ENCODE data around the gene ANTXRL.
"Not testable (repeated sequence)": the region's sequence is repeated elsewhere in the genome, so short reads cannot be mapped to it uniquely, and the experiment has no call there.

ANTXRL gene

DNA sequence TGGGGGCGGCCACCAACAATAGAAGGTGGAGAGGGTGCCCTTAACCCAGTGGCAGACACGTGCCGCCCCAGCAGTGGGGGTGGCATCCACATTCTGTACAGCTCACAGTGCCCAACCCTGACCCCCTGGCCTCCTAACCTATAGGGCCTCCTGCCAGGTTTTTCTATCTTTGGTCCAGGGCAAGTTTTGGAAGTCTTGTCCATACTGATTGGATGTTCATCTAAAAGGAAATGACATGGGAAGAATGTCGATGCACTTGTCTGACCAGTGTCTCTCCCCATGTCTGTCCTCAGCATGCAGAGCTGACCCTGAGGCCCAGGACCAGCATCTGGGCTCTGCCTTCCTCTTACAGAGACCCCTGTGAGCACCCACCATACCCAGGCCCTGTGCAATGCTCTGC, 32.3 kb upstream of the ANTXRL start:
- no peak for DNase-seq (ENCODE audit: low spot score)

DNA sequence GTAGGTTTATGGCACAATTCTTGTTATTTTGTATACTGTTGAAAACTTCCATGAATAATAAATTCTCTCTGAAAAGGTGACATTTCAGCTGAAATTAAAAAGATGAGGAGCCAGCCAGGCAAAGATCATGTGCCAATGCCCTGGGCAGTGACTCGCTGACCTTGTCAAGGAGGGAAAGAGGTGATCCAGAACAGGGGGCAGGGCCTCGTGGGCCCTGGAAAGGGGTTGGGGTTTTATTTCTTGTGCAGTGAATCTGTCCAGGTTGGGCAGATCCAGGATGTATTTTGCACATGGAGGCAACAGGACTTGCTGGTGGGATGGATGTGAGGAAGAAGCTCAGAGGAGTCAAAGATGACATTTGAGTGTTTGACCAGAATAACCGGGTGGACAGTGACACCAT, 31.6 kb upstream of the ANTXRL start:
- not testable (repeated sequence) for DNase-seq (ENCODE audit: low spot score)

DNA sequence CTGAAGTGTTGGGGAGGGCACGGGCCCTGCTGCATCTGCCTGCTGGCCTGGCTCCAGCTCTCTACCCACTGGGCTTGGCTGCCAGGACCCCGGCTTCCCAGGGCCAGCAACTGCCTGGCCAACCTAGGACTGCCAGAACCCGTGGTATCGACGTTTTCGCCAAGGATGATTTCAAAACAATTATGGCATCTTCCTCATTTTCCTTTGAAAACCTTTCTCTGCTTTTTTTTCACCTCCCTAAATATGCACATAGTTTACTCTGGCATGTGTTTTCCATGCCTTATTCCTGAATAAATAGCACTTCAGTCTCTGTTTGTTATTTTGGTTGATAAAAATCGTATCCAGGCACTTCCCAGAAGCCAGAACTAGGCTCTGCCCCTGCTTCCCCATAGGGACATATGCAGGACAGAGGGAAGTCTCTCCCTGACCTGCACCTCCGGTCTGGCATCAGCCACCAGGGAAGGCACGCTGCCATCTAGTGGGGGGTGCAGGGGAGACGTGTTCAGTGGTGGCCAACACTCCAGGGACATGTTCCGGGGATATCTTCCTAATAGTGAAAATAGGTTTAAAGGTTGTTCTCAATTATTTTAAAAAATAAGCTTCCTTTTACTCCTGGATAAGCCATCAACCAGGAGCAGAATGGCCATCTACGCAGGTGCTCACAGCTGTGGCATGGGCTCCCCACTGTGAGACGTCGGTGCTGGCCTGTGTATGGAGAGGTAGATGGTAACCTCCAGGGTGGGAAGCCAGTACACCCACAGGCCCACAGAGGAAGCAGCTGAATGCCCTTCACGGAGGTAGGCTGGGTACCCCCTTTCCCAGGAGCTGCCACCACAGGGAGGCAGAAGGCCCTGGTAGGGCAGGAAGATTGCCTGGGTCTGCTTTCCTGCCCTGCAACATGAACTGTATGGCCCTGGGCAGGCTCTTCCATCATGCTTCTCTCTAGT, 30.7 kb upstream of the ANTXRL start:
- DNase-seq (ENCODE audit: low spot score) = peak; percentile 35

DNA sequence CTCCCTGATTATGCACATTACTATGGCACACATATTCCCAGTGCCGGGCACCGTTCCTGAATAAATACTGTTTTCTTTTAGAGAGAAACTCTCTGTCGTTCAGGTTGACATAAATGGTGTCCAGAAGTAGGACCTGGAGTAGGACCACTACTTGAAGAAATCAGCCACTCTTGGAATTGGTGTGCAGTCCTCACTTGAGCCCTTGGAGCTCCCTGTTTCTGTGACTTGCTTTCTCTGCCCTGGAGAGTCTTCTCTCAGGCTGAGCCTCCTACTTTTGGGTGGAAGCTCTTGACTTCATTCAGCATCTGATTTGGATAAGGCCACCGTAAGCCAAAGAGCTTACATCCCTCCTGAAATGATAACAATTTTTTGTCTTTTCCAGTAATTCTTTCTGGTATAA, 29.7 kb upstream of the ANTXRL start:
- no peak for DNase-seq (ENCODE audit: low spot score)

DNA sequence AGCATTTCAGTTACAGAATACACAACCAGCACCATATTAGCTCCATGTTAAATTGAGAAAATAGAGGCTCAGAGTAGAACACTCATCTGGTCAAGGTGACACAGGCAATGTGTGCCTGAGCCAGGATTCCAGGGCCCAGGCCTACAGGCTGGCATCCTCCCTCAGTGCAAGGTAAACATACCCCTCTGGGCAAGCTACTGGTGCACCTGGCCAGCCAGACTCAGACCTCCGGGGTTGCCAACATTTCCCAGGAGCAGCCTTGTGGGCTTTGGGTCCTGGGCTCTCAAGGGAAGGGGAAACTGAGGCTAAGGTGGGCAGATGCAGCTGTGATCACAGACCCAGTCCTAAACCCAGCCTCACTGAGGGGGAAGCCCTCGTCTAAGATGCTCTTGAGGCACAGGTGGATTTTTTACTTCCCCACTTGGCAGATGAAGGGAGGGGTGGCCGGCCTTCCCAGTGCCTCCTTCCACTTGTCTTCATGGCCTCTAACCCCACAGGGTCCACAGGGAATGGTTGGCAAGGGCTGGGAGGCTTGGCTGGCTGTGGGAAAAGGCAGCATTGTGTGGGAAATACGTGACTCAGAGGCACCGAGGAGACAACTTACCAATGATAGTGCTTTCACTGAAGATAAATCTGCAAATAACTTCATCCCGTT, 23.8 kb upstream of the ANTXRL start:
- not testable (repeated sequence) for DNase-seq (ENCODE audit: low spot score)

DNA sequence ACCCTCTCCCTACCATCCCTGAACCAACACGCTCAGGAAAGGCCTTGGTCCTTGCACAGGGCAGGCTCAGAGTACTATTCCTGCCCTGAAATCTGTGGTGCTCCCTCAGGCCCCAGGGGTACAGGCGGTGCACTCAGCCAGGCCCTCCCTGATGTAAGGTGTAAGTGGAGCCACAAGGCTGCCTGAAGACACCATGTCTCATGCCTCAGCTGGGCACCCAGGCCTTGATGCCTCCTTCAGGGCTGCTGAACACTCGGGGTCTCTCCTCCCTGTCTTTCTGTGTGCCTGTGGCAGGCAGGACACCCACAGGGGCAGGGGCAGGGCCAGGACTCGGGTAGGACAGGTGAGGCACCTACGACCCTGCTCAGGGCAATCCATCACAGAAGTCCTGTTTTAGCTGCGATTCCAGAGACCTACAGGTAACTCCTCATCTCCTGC, 22.9 kb upstream of the ANTXRL start:
- no peak for DNase-seq (ENCODE audit: low spot score)

DNA sequence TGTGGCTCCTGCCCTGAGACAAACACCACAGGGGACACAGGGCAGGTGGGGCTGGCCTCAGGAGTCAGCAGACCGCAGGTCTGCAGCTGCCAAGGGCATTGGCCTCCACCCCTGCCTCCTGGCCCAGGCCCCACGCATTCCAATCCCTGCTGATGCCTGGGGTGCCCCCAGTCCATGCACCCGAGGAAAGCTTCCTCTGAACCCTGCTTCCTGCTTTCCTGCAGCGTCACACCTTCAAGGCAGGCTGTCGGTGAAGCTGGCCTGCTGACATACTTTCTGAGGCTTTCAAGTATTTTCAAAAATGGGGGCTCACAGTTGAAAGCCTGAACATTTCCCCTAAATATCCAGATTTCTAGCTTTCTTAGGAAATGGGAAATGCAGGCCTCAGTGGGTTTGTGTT, 22.5 kb upstream of the ANTXRL start:
- DNase-seq (ENCODE audit: low spot score) = no peak

DNA sequence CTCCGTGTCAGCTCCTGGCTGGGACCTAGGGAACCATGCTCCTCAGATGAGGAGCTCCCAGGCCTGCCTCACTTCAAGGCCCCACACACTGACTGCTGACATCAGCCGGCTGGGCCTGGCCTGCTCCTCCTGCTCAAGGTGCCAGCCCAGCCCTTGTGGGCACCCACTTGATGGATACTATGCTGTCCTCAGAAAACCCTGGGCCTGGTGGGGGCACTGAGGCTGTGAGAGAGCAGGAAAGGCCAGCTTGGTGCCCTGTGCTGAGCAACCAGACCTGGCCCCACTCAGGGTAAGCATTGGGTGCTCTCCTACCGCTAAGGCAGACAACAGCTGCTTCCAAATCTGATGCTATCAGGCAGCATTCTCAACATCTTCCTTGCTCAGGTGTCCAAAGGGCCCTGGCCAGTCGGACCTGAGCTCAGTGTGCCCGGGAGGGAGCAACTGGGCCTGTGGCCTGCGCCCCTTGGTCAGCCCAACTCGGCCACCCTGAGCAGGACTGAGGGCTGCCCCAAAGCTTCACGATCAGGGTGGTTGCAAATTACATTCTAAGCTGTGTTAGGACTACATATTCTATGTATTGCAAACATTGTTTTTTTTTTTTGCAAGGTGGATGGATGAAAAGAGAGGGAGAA, 21.9 kb upstream of the ANTXRL start:
- DNase-seq (ENCODE audit: low spot score) = no peak

DNA sequence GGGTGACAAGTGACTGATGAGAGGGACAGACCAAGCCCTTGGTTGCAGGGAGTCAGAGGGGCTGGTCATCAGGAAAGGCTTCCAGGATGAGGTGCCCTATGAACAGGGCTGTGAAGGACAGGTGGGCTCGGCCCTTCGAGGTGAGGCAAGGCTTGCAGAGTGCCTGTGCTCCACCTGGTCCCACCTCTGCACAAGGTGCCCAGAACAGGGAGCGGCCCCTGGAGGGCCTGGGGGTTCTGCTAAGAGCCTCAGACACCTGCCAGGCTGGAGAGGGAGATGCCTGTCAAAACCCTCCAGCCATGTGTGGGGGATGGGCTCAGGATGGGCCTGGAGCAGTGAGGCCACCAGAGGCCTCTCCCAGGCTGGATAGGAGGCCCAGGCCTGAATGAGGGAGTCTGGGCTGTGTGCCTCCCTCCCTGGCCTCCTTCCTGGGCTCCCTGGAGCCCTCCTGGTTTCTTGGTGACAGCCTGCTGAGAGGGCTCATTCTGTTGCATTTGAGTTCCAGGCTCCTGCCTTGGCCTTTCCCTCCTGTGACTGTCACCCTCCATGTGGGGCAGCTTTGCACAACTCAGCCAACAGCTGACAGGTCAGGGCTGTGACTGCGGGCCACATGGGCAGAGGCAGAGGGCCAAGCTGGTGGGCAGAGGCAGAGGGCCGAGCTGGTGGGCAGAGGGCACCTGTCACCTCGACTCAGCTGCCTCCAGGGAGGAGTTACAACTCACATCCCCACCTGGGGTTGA, 21.1 kb upstream of the ANTXRL start:
- DNase-seq (ENCODE audit: low spot score) = not testable (repeated sequence)

DNA sequence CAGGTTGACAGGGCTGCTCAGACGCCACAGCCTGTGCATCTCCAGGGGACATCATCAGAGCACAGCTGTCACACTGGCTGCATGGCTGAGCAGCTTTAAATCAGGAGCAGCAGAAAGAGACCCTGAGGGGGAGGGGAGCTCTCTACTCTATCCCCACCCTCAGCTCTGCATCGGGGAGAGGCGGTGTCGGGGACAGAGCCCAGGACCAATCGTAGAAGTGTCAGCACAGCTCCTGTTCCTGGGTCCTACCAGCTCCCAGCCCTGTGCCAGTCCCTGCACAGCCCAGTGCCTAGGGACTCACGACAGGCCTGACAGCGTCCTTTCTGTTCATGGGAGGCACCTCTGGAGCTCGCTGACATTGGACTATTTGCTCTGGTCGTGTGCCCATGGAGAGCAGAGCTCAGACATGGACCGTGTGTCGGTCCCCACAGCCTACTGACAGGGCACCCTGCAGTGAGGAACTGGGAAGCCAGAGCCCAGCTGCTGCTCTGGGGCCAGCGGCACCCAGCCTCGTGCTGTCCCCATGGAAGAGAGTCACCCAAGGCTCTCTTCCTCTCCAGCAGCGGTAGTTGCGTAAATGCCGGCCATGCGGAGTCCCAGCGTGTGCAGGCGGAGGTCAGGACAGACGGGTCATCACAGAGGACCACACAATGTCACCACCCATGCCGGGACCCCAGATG, 20.4 kb upstream of the ANTXRL start:
- DNase-seq (ENCODE audit: low spot score) = no peak

DNA sequence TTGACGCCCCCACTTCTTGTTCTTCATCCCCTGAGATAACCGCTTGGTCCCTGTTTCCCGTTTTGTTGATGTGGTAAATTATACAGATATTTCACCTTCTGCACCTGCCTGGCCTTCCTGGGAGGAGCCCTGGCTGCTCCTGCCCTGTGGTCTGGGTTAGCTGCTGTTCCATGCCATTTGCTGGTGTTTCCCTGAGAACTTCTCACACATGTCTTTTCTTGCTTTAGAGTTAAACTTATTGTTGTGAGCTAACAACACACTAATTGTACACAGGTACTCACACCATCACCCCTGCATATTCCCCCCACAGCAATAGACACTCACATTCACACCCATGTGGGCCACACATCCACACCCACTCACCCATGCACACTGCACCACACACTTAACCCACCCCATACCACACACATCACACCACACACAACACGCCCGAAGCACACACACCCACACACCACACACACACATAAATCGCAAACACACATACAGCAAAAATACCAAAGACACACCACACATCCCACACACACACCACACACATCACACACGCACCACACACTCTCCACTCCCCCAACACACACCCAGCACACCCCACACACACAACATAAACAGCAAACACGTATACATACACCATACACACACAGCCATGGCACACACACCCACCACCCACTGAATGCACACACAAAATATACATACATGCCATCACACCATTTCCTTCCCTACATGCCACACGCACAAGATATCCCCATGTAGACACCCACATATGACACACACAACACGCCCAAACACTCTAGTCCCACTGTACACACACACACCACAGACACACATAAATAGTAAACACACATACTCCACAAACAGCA, 19.4 kb upstream of the ANTXRL start:
- no peak for DNase-seq (ENCODE audit: low spot score)

DNA sequence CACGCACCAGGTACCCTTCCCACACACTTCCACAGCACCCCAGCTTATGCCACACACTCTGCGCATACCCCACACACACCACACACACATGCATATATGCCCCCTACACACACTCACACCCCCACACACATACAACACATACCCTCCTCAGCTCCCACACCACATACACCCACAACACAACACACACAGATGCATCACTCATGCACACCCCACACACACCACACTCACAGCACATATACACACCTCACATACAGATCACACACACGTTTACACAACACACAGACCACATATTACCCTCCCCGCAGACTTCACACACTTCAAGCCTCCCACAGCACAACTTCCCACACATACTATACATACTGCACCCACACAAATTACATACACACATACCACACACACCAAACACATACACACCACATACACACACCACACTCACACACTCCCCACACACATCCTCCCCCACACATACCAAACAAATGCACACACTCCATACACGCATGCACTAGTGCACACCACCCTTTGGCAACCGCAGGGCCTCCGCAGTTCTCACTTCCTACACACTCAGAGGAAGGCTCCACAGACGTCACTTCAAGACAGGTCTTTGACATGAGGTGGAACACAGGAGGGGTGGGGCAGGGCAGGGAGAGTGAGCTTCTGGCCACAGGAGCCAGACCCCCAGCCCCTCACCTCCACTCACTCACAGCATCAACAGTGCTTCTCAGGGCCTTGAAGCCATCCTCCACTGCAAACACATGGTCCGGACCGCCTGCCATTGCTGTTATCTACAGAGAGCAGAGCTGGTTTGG, 18.5 kb upstream of the ANTXRL start:
- peak; percentile 62 for DNase-seq (ENCODE audit: low spot score)

DNA sequence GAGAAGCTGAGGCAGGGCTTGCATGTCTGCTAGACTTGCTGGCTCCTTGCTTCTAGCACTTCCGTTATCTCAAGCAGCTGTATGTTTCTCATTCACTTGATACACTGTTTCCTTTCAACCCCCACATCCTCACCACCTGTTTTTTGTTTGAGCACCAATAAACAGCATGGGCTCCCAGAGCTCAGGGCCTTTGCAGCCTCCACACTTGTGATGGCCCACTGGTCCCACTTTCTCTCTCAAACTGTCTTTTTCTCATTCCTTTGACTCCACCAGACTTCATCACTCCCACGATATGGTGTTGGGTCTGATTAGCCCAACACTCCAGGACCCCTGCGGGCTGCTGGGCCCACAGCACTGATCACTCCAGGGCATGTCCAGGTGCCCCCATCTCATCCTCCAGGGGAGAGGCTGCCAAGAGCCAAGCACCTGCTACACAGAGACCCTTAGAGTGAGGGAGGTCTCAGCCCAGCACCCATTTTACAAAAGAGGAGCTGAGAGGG, 17.2 kb upstream of the ANTXRL start:
- peak; percentile 68 for DNase-seq (ENCODE audit: low spot score)

DNA sequence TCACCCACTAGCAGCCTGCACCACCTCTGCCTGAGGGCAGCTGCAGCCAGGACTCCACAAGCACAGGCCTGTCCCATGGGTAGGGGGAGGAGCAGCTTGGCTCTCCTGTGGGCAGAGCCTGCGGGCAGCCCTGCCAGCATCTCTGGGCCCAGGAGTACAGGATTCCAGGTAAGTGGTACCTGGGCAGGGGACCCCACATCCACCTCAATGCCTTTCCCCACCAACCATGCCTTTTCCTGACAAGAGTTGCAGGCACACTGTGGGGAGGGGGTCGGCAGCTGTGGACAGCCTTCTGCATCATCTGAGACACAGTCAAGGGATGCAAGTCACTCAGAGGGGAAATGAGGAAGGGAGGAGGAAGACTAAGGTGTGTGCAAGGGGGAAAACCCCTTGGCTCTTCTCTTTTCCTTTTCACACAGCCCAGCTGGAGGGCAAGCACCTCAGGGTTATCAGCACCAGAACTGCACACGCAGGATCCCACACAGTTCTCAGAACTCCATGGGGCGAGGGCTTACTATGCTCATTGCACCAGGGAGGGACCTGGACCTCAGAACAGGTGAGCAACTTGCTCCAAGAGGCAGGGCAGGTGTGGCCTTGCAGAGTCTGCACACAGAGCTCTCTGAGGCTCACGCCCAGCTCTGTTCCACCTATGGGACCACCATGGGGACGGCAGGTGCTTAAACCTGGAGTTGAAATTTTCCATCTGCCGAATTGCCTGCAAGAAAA, 16.5 kb upstream of the ANTXRL start:
- DNase-seq (ENCODE audit: low spot score) = no peak

DNA sequence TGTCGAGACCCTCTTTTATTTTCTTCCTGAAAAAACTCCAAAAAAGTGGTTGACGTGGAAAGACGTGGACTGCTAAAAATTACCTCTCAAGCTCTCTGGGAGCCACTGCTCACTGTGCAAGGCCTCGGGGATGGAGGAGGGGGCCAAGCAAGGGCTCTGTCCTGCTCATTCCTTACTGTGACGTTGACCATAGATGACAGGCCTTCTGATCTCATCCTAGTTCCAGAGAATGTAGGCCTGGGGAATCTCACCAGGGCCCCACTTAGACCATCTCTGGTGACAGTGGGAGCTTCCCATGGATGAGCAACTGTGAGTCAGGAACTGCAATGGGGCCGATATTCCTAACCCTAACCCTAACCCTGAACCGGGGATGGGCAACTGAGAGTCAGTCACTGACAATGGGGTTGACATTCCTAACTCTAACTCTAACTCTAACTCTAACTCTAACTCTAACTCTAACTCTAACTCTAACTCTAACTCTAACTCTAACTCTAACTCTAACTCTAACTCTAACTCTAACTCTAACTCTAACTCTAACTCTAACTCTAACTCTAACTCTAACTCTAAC, 15.8 kb upstream of the ANTXRL start:
- DNase-seq (ENCODE audit: low spot score) = not testable (repeated sequence)

DNA sequence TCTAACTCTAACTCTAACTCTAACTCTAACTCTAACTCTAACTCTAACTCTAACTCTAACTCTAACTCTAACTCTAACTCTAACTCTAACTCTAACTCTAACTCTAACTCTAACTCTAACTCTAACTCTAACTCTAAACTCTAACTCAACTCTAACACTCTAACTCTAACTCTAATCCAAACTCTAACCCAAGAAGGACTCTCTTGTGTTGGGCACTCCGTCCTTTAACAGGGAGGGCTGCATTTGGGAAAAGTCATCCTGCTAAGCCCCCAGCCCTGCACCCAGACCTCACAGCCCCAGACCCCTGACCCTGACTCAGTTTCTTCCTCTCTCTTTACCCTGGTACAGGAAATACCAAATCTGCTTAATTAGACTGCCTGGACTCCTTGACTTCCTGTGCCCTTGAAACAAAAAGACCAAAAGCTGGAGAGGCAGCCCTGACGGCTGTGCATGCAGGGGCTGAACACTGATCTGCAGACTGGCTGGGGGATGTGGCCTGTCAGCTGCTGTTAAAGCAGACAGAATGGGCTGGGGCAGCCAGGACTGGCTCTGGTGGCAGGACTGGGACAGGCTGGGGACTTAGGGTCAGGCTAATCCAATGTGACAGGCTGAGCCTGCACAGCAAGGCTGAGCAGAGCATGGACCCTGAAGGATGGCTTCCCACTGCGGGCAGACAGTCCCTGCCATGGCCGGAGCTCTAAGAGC, 14.8 kb upstream of the ANTXRL start:
- peak; percentile 30 for DNase-seq (ENCODE audit: low spot score)

DNA sequence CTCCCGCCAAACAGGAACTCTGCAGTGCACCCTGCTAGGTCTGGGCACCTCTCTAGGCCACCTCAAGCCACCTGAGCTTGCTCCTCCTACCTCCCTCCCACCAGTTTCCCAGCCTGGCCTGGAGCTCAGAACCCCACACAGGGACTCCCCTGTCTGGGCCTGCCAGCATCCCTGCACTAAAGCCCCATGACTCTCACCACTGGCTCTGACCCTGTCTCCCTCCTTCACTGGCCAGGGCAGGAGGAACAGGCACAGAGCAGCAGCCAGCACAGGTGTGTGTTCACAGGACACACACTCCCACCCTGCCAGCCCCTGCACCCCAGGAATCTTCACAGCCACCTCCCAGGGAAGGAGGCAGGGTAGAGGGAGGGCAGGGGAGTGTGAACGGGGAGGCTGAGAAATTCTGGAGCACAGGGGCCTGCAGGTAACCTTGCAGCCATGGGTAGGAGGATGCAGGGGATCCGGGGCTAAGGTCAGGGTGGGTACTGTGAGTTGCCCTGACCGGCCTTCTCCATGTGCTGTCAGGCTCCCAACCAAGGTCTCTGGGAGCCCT, 13.9 kb upstream of the ANTXRL start:
- DNase-seq (ENCODE audit: low spot score) = no peak

All from CD4-positive, alpha-beta T cell treated with Interleukin-6 at 100 ng/mL for 8 hours (primary cell).